Adrenal gland (tissue), 5 donors: ENCODE results near the gene SLC25A28.

Experiments
- CTCF ChIP-seq, 6 experiments: fragments of 450-650 bp in 4 of 6; fragments of 200-600 bp in 2 of 6; sonication (generic) in 1 of 6; IDR thresholded peaks; 1 replicate in 5 of 6; 2 replicates in 1 of 6; pipeline versions ENCODE4 v1.5.1 to v1.8.0; 2016 to 2021; ENCODE audit warnings: antibody characterized with exemption in 6 of 6, mild to moderate bottlenecking in 2 of 6, moderate library complexity in 1 of 6
- POLR2A ChIP-seq, 2 donors: fragments of 450-650 bp; IDR thresholded peaks; one replicate each; pipeline ENCODE4 v1.6.1; 2017; ENCODE audit warnings: antibody characterized with exemption in 2 of 2, mild to moderate bottlenecking in 2 of 2, moderate library complexity in 1 of 2
- donor health status: DM: no; HTN: no; CAD: no.

GRCh38 chr10:99621454-99622251, 1.4 kb upstream of the SLC25A28 start:
- peak; percentile 92 to 97 for TF ChIP-seq POLR2A (IDR thresholded peaks at IDR 0.05)
- TF ChIP-seq CTCF (IDR thresholded peaks at IDR 0.05) = no peak
